ENCODE results near the gene EPS15.

The EPS15 gene

GRCh38 chr1:51506537-51506936 lies 12.5 kb downstream of the EPS15 start:
- TF ChIP-seq CTCF (IDR thresholded peaks at IDR 0.05; ENCODE audit: insufficient read depth, low read depth, low read length, missing control alignments) = no peak
- H3K4me3 ChIP-seq (ENCODE audit: low read depth, low read length) = peak overlapping the region; percentile 36; the same call in 1 of the 2 replicates
- peak; percentile 85 for DNase-seq (ENCODE audit: low read depth)

GRCh38 chr1:51504806-51505525 lies 14.1 kb downstream of the EPS15 start:
- DNase-seq (ENCODE audit: low read depth) = peak; percentile 77
- TF ChIP-seq CTCF (IDR thresholded peaks at IDR 0.05; ENCODE audit: insufficient read depth, low read depth, low read length, missing control alignments) = no peak
- H3K4me3 ChIP-seq (ENCODE audit: low read depth, low read length) = peak overlapping the region; percentile 70

GRCh38 chr1:51501218-51501630 lies 17.8 kb downstream of the EPS15 start:
- peak overlapping the region; percentile 54 for H3K4me3 ChIP-seq (ENCODE audit: low read depth, low read length)

GRCh38 chr1:51499694-51500093 lies 19.4 kb downstream of the EPS15 start:
- H3K4me3 ChIP-seq (ENCODE audit: low read depth, low read length) = no peak overlapping the region
- no peak for DNase-seq (ENCODE audit: low read depth)
- no peak for TF ChIP-seq CTCF (IDR thresholded peaks at IDR 0.05; ENCODE audit: insufficient read depth, low read depth, low read length, missing control alignments)

More at GRCh38 chr1:51501218-51501630, 17.8 kb downstream of the EPS15 start:
- DNase-seq (ENCODE audit: low read depth) = peak; percentile 90

GRCh38 chr1:51498924-51499323 lies 20.1 kb downstream of the EPS15 start:
- TF ChIP-seq CTCF (IDR thresholded peaks at IDR 0.05; ENCODE audit: insufficient read depth, low read depth, low read length, missing control alignments) = no peak
- H3K4me3 ChIP-seq (ENCODE audit: low read depth, low read length) = no peak overlapping the region
- DNase-seq (ENCODE audit: low read depth) = no peak

GRCh38 chr1:51497340-51497739 lies 21.7 kb downstream of the EPS15 start:
- no peak overlapping the region for H3K4me3 ChIP-seq (ENCODE audit: low read depth, low read length)
- no peak for DNase-seq (ENCODE audit: low read depth)
- TF ChIP-seq CTCF (IDR thresholded peaks at IDR 0.05; ENCODE audit: insufficient read depth, low read depth, low read length, missing control alignments) = no peak

- TF ChIP-seq CTCF (IDR thresholded peaks at IDR 0.05; ENCODE audit: insufficient read depth, low read depth, low read length, missing control alignments) = no peak
- DNase-seq (ENCODE audit: low read depth) = no peak
- H3K4me3 ChIP-seq (ENCODE audit: low read depth, low read length) = no peak overlapping the region
Measured at GRCh38 chr1:51494138-51494830, 24.8 kb downstream of the EPS15 start.
